GM13976 (cell line): Measurements from ENCODE around the gene GXYLT1.

Experiments used
- DNase-seq: peaks from one replicate; pipeline ENCODE4 v3.0.0; 2012; ENCODE audit warnings: low spot score
- in situ Hi-C: fragments of 300-500 bp; cut with MboI; formaldehyde crosslinking; loops from one replicate; pipeline ENCODE4 v1.12.0; 2022; ENCODE audit warnings: low sequenced_read_pairs, mixed read lengths, inconsistent platforms; ENCODE audit not compliant: unreplicated experiment
- TF ChIP-seq, protein P1 (sequence below): IDR thresholded peaks from 2 replicates; pipeline ENCODE4 v1.5.1; 2012; ENCODE audit warnings: borderline replicate concordance, mild to moderate bottlenecking; ENCODE audit not compliant: insufficient read depth; ENCODE audit errors: extremely low read depth, missing control alignments, control extremely low read depth

GXYLT1 gene

DNA sequence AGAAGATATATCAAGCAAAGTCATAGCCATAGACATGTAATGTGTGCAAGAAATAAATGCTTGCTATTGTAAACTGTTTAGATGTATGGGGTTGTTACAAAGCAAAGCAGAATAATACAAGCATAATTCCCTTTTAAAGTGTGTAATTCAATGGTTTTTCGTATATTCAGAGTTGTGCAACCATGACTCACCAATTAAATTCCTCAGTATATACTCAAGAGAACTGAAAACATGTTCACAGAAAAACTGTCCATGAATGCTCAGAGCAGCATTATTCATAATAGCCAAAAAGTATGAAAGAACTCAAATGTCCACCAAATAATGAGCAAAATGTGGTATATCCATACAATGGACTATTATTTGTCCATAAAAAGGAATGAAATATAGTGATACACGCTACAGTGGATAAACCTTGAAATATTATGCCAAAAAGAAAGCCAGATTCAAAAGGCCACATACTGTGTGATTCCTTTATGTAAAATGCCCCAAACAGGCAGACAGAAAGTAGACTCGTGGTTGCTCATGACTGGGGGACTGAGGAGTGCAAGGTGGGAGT is 9.3 kb downstream of the GXYLT1 start:
- in situ Hi-C loops = loop anchor here (10.0 kb wide), 1 partner anchor 189 kb away; the partner anchor contains the start of genes PPHLN1 and ZCRB1

GRCh38 chr12:42130672-42131402 is 13.8 kb downstream of the GXYLT1 start:
- TF ChIP-seq, protein P1, sequence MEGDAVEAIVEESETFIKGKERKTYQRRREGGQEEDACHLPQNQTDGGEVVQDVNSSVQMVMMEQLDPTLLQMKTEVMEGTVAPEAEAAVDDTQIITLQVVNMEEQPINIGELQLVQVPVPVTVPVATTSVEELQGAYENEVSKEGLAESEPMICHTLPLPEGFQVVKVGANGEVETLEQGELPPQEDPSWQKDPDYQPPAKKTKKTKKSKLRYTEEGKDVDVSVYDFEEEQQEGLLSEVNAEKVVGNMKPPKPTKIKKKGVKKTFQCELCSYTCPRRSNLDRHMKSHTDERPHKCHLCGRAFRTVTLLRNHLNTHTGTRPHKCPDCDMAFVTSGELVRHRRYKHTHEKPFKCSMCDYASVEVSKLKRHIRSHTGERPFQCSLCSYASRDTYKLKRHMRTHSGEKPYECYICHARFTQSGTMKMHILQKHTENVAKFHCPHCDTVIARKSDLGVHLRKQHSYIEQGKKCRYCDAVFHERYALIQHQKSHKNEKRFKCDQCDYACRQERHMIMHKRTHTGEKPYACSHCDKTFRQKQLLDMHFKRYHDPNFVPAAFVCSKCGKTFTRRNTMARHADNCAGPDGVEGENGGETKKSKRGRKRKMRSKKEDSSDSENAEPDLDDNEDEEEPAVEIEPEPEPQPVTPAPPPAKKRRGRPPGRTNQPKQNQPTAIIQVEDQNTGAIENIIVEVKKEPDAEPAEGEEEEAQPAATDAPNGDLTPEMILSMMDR = no peak
- DNase-seq = no peak
- in situ Hi-C loops = loop anchor here (10.0 kb wide), 1 partner anchor 194 kb away; the partner anchor contains the start of genes PPHLN1 and ZCRB1

More for the DNA sequence above, 9.3 kb downstream of the GXYLT1 start:
- TF ChIP-seq, protein P1 = no peak
- DNase-seq = no peak

- in situ Hi-C loops = loop anchor here (10.0 kb wide), 1 partner anchor 195 kb away; the partner anchor contains the start of genes PPHLN1 and ZCRB1
- TF ChIP-seq, protein P1 = peak; percentile 48
- no peak for DNase-seq
Observed at GRCh38 chr12:42129595-42130204, 15.0 kb downstream of the GXYLT1 start.

- in situ Hi-C loops = no loop called here
Observed at GRCh38 chr12:42128888-42129287, 15.8 kb downstream of the GXYLT1 start.

DNA sequence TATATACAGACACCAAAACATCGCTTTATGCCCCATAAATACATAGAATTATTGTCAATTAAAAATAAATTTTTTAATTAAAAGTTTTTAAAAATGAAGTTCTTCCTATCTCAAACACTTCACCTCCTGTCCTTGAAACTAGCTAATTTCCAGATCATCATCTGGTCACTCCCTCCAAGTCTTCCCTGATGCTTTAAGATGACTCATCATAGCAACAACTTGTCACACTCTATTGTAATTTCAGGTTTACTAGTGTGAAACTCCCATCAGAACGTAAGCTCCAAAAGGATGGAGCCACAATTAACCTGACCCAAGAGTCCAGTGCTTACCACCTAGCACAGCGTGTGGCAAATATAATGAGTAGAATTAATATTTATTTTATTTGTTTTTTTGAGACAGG is 16.3 kb downstream of the GXYLT1 start:
- TF ChIP-seq, protein P1 = no peak
- in situ Hi-C loops = no loop called here
- no peak for DNase-seq

More at GRCh38 chr12:42128888-42129287, 15.8 kb downstream of the GXYLT1 start:
- TF ChIP-seq, protein P1 = no peak
- no peak for DNase-seq

DNA sequence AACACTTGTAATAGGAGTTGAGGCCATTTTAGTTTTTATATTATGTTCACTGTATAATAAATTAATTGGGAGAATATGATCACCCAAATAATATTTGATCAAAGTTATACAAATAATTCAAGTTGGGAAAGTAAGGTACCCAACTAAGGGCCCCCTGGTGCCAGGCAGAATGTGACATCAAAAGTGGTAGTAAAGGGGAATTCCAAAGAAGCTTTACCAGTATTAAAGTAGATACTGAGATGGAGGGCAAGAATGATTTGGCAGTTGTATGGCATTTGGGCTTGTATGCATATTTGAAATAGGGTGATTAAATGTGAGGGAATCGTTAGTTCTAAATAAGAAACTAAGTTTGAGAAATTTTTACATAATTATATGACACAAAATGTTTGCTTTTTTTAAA is 17.7 kb downstream of the GXYLT1 start:
- in situ Hi-C loops = no loop called here
- TF ChIP-seq, protein P1 = no peak
- no peak for DNase-seq
